GM23248 (cell line): Measurements from ENCODE around the gene SLFN5. TPM values are rescaled to one million over a fixed set of nuclear protein-coding genes. Genes with fewer than 3 reads are reported as not detected.

Experiments
- DNase-seq: peaks from one replicate; pipeline ENCODE4 v3.0.0-alpha.2; 2015
- H2AFZ ChIP-seq: fragments of 200-600 bp; sonication (generic); 2 replicates; pipeline ENCODE4 v1.6.1; 2016; ENCODE audit warnings: antibody characterized with exemption
- H3F3A ChIP-seq: fragments of 200-600 bp; sonication (generic); 2 replicates; pipeline ENCODE4 v1.6.1; 2016; ENCODE audit warnings: mild to moderate bottlenecking, antibody characterized with exemption, mixed run types; ENCODE audit not compliant: insufficient read depth
- H3K27ac ChIP-seq: fragments of 200-600 bp; sonication (generic); 2 replicates; pipeline ENCODE4 v1.5.1; 2016; ENCODE audit warnings: mild to moderate bottlenecking
- H3K27me3 ChIP-seq: fragments of 200-600 bp; sonication (generic); replicated peaks from 2 replicates; pipeline ENCODE4 v1.6.1; 2016; ENCODE audit warnings: mild to moderate bottlenecking; ENCODE audit not compliant: insufficient read depth
- H3K36me3 ChIP-seq: fragments of 200-600 bp; sonication (generic); 2 replicates; pipeline ENCODE4 v1.6.1; 2016; ENCODE audit warnings: low read depth, mild to moderate bottlenecking
- H3K4me1 ChIP-seq: fragments of 200-600 bp; sonication (generic); 2 replicates; pipeline ENCODE4 v1.6.1; 2016; ENCODE audit warnings: mild to moderate bottlenecking; ENCODE audit not compliant: insufficient read depth
- H3K4me2 ChIP-seq: fragments of 200-600 bp; sonication (generic); one replicate; pipeline ENCODE4 v1.6.1; 2016; ENCODE audit warnings: mild to moderate bottlenecking; ENCODE audit not compliant: unreplicated experiment
- H3K4me3 ChIP-seq: fragments of 200-600 bp; sonication (generic); 2 replicates; pipeline ENCODE4 v1.5.1; 2016; ENCODE audit warnings: mild to moderate bottlenecking
- H3K79me2 ChIP-seq: fragments of 200-600 bp; sonication (generic); 2 replicates; pipeline ENCODE4 v1.6.1; 2016; ENCODE audit warnings: mild to moderate bottlenecking; ENCODE audit not compliant: insufficient read depth
- H3K9ac ChIP-seq: fragments of 200-600 bp; sonication (generic); 2 replicates; pipeline ENCODE4 v1.6.1; 2016; ENCODE audit warnings: mild to moderate bottlenecking
- H3K9me2 ChIP-seq: fragments of 200-600 bp; sonication (generic); 2 replicates; pipeline ENCODE4 v1.6.1; 2016; ENCODE audit warnings: mixed run types, mild to moderate bottlenecking, moderate library complexity; ENCODE audit not compliant: insufficient read depth
- H3K9me3 ChIP-seq: fragments of 200-600 bp; sonication (generic); one replicate; pipeline ENCODE4 v1.6.1; 2017; ENCODE audit warnings: low read depth
- H4K20me1 ChIP-seq: fragments of 200-600 bp; sonication (generic); 2 replicates; pipeline ENCODE4 v1.6.0; 2016; ENCODE audit not compliant: insufficient read depth
- EZH2 ChIP-seq: fragments of 200-600 bp; sonication (generic); IDR thresholded peaks from 2 replicates; pipeline ENCODE4 v1.6.1; 2018; ENCODE audit warnings: antibody characterized with exemption, mild to moderate bottlenecking; ENCODE audit not compliant: insufficient read depth, poor library complexity, severe bottlenecking
- EZH2phosphoT487 ChIP-seq: fragments of 200-600 bp; sonication (generic); IDR thresholded peaks from 2 replicates; pipeline ENCODE4 v1.6.1; 2018; ENCODE audit warnings: antibody characterized with exemption, moderate library complexity, mild to moderate bottlenecking, low read depth; ENCODE audit not compliant: insufficient read depth
- WGBS, 2 experiments: methylation state at CpG; one replicate each; pipeline ENCODE4 v1.1.6; 2015 to 2017; ENCODE audit warnings: low lambda C conversion rate in 2 of 2, low coverage in 1 of 2; ENCODE audit errors: missing lambda C conversion rate in 2 of 2; 5-methylcytosine and 5-hydroxymethylcytosine counted together
- in situ Hi-C: fragments of 300-500 bp; cut with MboI; formaldehyde crosslinking; loops from 2 replicates; pipeline ENCODE4 v1.15.0; 2020
- polyA plus RNA-seq: library from polyadenylated mRNA; unstranded; fragments of >200 nt; fragmentation: Nextera tagmentation; extraction: Ambion mirVana; gene quantifications from 2 replicates; pipeline ENCODE4 v1.2.1, GENCODE V29; 2016
- total RNA-seq: library from RNA; depleted of rRNA; stranded (reverse); fragments of >200 nt; shearing (Covaris generic); gene quantifications from 2 replicates; pipeline ENCODE4 v1.2.3, GENCODE V29; 2014

The SLFN5 gene
- total and polyA plus RNA-seq, 2 experiments from 2014 or later, result 33.4 to 57.3 TPM

GRCh38 chr17:35238821-35239220 is 4.1 kb upstream of the SLFN5 start:
- H3K4me2 ChIP-seq, result peak overlapping the region; percentile 30
- 0 to 6% methylated on average over 2 of the region's 2 CpGs for WGBS, 2 experiments
- H4K20me1 ChIP-seq, result no peaks in the 10 kb centered on the region
- H3K9me3 ChIP-seq, result no peaks in the 10 kb centered on the region
- no peaks in the 10 kb centered on the region for H3K36me3 ChIP-seq
- H3F3A ChIP-seq, result peaks cover 18% of the 10 kb centered on the region
- H3K27ac ChIP-seq, result peak overlapping the region; percentile 10
- H3K79me2 ChIP-seq, result peaks cover 19% of the 10 kb centered on the region
- TF ChIP-seq EZH2 (no peak), EZH2phosphoT487 (no peak)
- no peak overlapping the region for H3K9ac ChIP-seq
- DNase-seq, result peak; percentile 89
- no peaks in the 10 kb centered on the region for H3K27me3 ChIP-seq
- no peak overlapping the region for H2AFZ ChIP-seq
- no peak overlapping the region for H3K4me3 ChIP-seq
- H3K4me1 ChIP-seq, result peaks cover 18% of the 10 kb centered on the region
- H3K9me2 ChIP-seq, result no peaks in the 10 kb centered on the region
- in situ Hi-C loops, result no loop called here

GRCh38 chr17:35239823-35240222 is 3.0 kb upstream of the SLFN5 start:
- no peak for TF ChIP-seq EZH2
- no peak for TF ChIP-seq EZH2phosphoT487
- no peaks in the 10 kb centered on the region for H3K36me3 ChIP-seq
- H3K4me1 ChIP-seq, result peaks cover 20% of the 10 kb centered on the region
- peaks cover 24% of the 10 kb centered on the region for H3F3A ChIP-seq
- no peaks in the 10 kb centered on the region for H4K20me1 ChIP-seq
- no peaks in the 10 kb centered on the region for H3K9me2 ChIP-seq
- peaks cover 19% of the 10 kb centered on the region for H3K79me2 ChIP-seq
- H3K9me3 ChIP-seq, result no peaks in the 10 kb centered on the region
- H2AFZ ChIP-seq, result no peak overlapping the region
- in situ Hi-C loops, result no loop called here
- peak; percentile 21 for DNase-seq
- WGBS, 2 experiments, result 73 to 79% methylated on average over 4 of the region's 4 CpGs
- H3K4me2 ChIP-seq, result no peak overlapping the region
- no peaks in the 10 kb centered on the region for H3K27me3 ChIP-seq
- H3K9ac ChIP-seq, result no peak overlapping the region
- H3K4me3 ChIP-seq, result no peak overlapping the region
- H3K27ac ChIP-seq, result no peak overlapping the region

GRCh38 chr17:35240861-35241260 is 2.0 kb upstream of the SLFN5 start:
- Histone ChIP-seq H3F3A (peaks cover 31% of the 10 kb centered on the region), H3K9me3 (no peaks in the 10 kb centered on the region), H3K4me3 (no peak overlapping the region), H3K36me3 (no peaks in the 10 kb centered on the region), H4K20me1 (no peaks in the 10 kb centered on the region), H2AFZ (no peak overlapping the region), H3K27me3 (no peaks in the 10 kb centered on the region), H3K9me2 (no peaks in the 10 kb centered on the region), H3K4me2 (no peak overlapping the region), H3K27ac (no peak overlapping the region), H3K79me2 (peaks cover 25% of the 10 kb centered on the region), H3K9ac (no peak overlapping the region), H3K4me1 (peaks cover 29% of the 10 kb centered on the region)
- WGBS, 2 experiments, result 85 to 89% methylated on average over 8 of the region's 8 CpGs
- TF ChIP-seq EZH2 (no peak), EZH2phosphoT487 (no peak)
- in situ Hi-C loops, result no loop called here
- no peak for DNase-seq

GRCh38 chr17:35241520-35241919 is 1.4 kb upstream of the SLFN5 start:
- H3K36me3 ChIP-seq, result no peaks in the 10 kb centered on the region
- H3K27me3 ChIP-seq, result no peaks in the 10 kb centered on the region
- no peak for DNase-seq
- peaks cover 32% of the 10 kb centered on the region for H3K79me2 ChIP-seq
- no peaks in the 10 kb centered on the region for H3K9me2 ChIP-seq
- peak overlapping the region; percentile 100; the same call in 1 of the 2 replicates for H3K9ac ChIP-seq
- peak overlapping the region; percentile 93 for H3K4me2 ChIP-seq
- H3K4me1 ChIP-seq, result peaks cover 35% of the 10 kb centered on the region
- WGBS, 2 experiments, result 84% methylated on average over 19 of the region's 19 CpGs
- H3K4me3 ChIP-seq, result peak overlapping the region; percentile 98
- peaks cover 31% of the 10 kb centered on the region for H3F3A ChIP-seq
- no peaks in the 10 kb centered on the region for H4K20me1 ChIP-seq
- H3K27ac ChIP-seq, result no peak overlapping the region
- H3K9me3 ChIP-seq, result no peaks in the 10 kb centered on the region
- TF ChIP-seq EZH2phosphoT487 (no peak), EZH2 (no peak)
- in situ Hi-C loops, result no loop called here
- no peak overlapping the region for H2AFZ ChIP-seq
